T1000 (cell line): ENCODE data around the gene CDAN1.
"Not testable (repeated sequence)": the region's sequence is repeated elsewhere in the genome, so short reads cannot be mapped to it uniquely, and the experiment has no call there.

Experiments
- DNase-seq: peaks from one replicate; lab custom pipeline; 2025; ENCODE audit warnings: mixed read lengths; lab: John Stamatoyannopoulos, UW

Gene CDAN1

GRCh38 chr15:42736793-42737528 lies at the start of gene CDAN1:
Gene CDAN1 (minus strand): TSS chr15:42737128. CDS start chr15:42737102, 26 bp downstream.
- DNase-seq = peak; percentile 83

- DNase-seq = no peak
Observed at GRCh38 chr15:42785569-42785968, 48.6 kb upstream of the CDAN1 start.

- no peak for DNase-seq
Observed at GRCh38 chr15:42784705-42785104, 47.8 kb upstream of the CDAN1 start.

- DNase-seq = no peak
Observed at GRCh38 chr15:42782716-42783115, 45.8 kb upstream of the CDAN1 start.

- no peak for DNase-seq
Observed at GRCh38 chr15:42775416-42775815, 38.5 kb upstream of the CDAN1 start.

GRCh38 chr15:42772901-42773300 lies 36.0 kb upstream of the CDAN1 start:
- no peak for DNase-seq

- no peak for DNase-seq
Observed at GRCh38 chr15:42772144-42772543, 35.2 kb upstream of the CDAN1 start.

GRCh38 chr15:42766109-42766508 lies 29.2 kb upstream of the CDAN1 start:
- not testable (repeated sequence) for DNase-seq

GRCh38 chr15:42764154-42764731 lies 27.3 kb upstream of the CDAN1 start:
- not testable (repeated sequence) for DNase-seq

GRCh38 chr15:42761813-42762212 lies 24.9 kb upstream of the CDAN1 start:
- not testable (repeated sequence) for DNase-seq

GRCh38 chr15:42760759-42761158 lies 23.8 kb upstream of the CDAN1 start:
- DNase-seq = no peak

- DNase-seq = no peak
Observed at GRCh38 chr15:42759093-42759492, 22.2 kb upstream of the CDAN1 start.

GRCh38 chr15:42750306-42750705 lies 13.4 kb upstream of the CDAN1 start:
- DNase-seq = no peak

- no peak for DNase-seq
Observed at GRCh38 chr15:42749266-42749665, 12.3 kb upstream of the CDAN1 start.

GRCh38 chr15:42744195-42744594 lies 7.3 kb upstream of the CDAN1 start:
- DNase-seq = no peak

GRCh38 chr15:42742149-42742548 lies 5.2 kb upstream of the CDAN1 start:
- no peak for DNase-seq

GRCh38 chr15:42741710-42742109 lies 4.8 kb upstream of the CDAN1 start:
- DNase-seq = no peak

GRCh38 chr15:42737529-42738328 lies 801 bp upstream of the CDAN1 start:
- DNase-seq = no peak

- DNase-seq = no peak
Observed at GRCh38 chr15:42736178-42736792, 643 bp downstream of the CDAN1 start.

GRCh38 chr15:42735382-42736165 lies 1.4 kb downstream of the CDAN1 start:
- DNase-seq = no peak

- no peak for DNase-seq
Observed at GRCh38 chr15:42734076-42734672, 2.8 kb downstream of the CDAN1 start.
